ENCODE measurements around the gene GAGE2A.
"Not testable (repeated sequence)": the region's sequence is repeated elsewhere in the genome, so short reads cannot be mapped to it uniquely, and the experiment has no call there.

DNA sequence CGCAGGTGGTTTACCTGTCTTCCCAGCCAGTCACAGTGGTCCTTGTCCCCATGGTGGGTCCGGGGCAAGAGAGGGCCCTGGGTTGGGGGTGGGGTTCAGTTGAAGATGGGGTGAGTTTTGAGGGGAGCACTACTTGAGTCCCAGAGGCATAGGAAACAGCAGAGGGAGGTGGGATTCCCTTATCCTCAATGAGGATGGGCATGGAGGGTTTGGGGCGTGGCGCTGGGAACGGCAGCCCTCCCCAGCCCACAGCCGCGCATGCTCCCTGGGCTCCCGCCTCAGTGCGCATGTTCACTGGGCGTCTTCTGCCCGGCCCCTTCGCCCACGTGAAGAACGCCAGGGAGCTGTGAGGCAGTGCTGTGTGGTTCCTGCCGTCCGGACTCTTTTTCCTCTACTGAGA, 9.6 kb upstream of the GAGE2A start, which contains the start of gene GAGE12H:
- not testable (repeated sequence) for TF ChIP-seq POLR2A (IDR thresholded peaks at IDR 0.05; ENCODE audit: low read length); GATA1 (IDR thresholded peaks at IDR 0.05; ENCODE audit: low read depth, low read length)

Measured in erythroblast (primary cell).